Activated effector memory CD4-positive, alpha-beta T cell treated with Interleukin-2 at 50 U/mL for 16 hours (primary cell): Measurements from ENCODE around the gene NR2F1.

ENCODE experiments used
- DNase-seq: peaks from one replicate; pipeline ENCODE4 v3.0.0-alpha.2; 2020

The NR2F1 gene

GRCh38 chr5:93577854-93578812 lies 4.9 kb upstream of the NR2F1 start:
- DNase-seq: no peak

- no peak for DNase-seq
These were observed 4.0 kb upstream of the NR2F1 start for GRCh38 chr5:93578813-93579691.

GRCh38 chr5:93579692-93580062 lies 3.3 kb upstream of the NR2F1 start:
- no peak for DNase-seq

- DNase-seq: no peak
These were observed 2.7 kb upstream of the NR2F1 start for GRCh38 chr5:93580063-93580926.

GRCh38 chr5:93580927-93581445 lies 2.0 kb upstream of the NR2F1 start, which contains the start of gene NR2F1-AS1:
NR2F1-AS1 (minus strand) TSS chr5:93581219.
- DNase-seq: no peak

- DNase-seq: no peak
These were observed 907 bp upstream of the NR2F1 start for GRCh38 chr5:93582167-93582462.

GRCh38 chr5:93583439-93583767 lies 381 bp downstream of the NR2F1 start:
- no peak for DNase-seq

- no peak for DNase-seq
These were observed 960 bp downstream of the NR2F1 start for GRCh38 chr5:93583768-93584595.

GRCh38 chr5:93584596-93585040 lies 1.6 kb downstream of the NR2F1 start:
- no peak for DNase-seq

- DNase-seq: no peak
These were observed 2.2 kb downstream of the NR2F1 start for GRCh38 chr5:93585041-93585766.

- DNase-seq: no peak
These were observed 2.9 kb downstream of the NR2F1 start for GRCh38 chr5:93585767-93586385.

GRCh38 chr5:93586736-93587596 lies 3.9 kb downstream of the NR2F1 start:
- DNase-seq: no peak

GRCh38 chr5:93587597-93588351 lies 4.8 kb downstream of the NR2F1 start:
- DNase-seq: no peak

- DNase-seq: no peak
These were observed 5.5 kb downstream of the NR2F1 start for GRCh38 chr5:93588352-93589151.

GRCh38 chr5:93589152-93589828 lies 6.3 kb downstream of the NR2F1 start:
- no peak for DNase-seq

GRCh38 chr5:93589829-93590215 lies 6.8 kb downstream of the NR2F1 start:
- no peak for DNase-seq

GRCh38 chr5:93590493-93590892 lies 7.5 kb downstream of the NR2F1 start:
- DNase-seq: no peak
